C4-2B (cell line): ENCODE results near the gene JUN.

Source experiments
- H3K27ac ChIP-seq: fragments of 450-650 bp; 2 replicates; pipeline ENCODE4 v1.5.1; 2017
- ZFX ChIP-seq: fragments of 450-650 bp; IDR thresholded peaks from 2 replicates; pipeline ENCODE4 v1.6.1; 2017
- TF ChIP-seq, protein P1 (sequence below): fragments of 450-650 bp; conservative IDR thresholded peaks from 2 replicates; pipeline ENCODE4 v1.5.1; 2017; ENCODE audit warnings: mild to moderate bottlenecking

JUN gene

GRCh38 chr1:58746182-58746581 is 37.7 kb downstream of the JUN start:
- no peak overlapping the region for H3K27ac ChIP-seq
- TF ChIP-seq, protein P1, sequence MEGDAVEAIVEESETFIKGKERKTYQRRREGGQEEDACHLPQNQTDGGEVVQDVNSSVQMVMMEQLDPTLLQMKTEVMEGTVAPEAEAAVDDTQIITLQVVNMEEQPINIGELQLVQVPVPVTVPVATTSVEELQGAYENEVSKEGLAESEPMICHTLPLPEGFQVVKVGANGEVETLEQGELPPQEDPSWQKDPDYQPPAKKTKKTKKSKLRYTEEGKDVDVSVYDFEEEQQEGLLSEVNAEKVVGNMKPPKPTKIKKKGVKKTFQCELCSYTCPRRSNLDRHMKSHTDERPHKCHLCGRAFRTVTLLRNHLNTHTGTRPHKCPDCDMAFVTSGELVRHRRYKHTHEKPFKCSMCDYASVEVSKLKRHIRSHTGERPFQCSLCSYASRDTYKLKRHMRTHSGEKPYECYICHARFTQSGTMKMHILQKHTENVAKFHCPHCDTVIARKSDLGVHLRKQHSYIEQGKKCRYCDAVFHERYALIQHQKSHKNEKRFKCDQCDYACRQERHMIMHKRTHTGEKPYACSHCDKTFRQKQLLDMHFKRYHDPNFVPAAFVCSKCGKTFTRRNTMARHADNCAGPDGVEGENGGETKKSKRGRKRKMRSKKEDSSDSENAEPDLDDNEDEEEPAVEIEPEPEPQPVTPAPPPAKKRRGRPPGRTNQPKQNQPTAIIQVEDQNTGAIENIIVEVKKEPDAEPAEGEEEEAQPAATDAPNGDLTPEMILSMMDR: no peak
- TF ChIP-seq ZFX: no peak

GRCh38 chr1:58745666-58746065 is 38.2 kb downstream of the JUN start:
- TF ChIP-seq, protein P1: no peak
- no peak for TF ChIP-seq ZFX
- no peak overlapping the region for H3K27ac ChIP-seq

- no peak for TF ChIP-seq ZFX
- TF ChIP-seq, protein P1: no peak
- no peak overlapping the region for H3K27ac ChIP-seq
These were observed 38.7 kb downstream of the JUN start for GRCh38 chr1:58745117-58745516.

DNA sequence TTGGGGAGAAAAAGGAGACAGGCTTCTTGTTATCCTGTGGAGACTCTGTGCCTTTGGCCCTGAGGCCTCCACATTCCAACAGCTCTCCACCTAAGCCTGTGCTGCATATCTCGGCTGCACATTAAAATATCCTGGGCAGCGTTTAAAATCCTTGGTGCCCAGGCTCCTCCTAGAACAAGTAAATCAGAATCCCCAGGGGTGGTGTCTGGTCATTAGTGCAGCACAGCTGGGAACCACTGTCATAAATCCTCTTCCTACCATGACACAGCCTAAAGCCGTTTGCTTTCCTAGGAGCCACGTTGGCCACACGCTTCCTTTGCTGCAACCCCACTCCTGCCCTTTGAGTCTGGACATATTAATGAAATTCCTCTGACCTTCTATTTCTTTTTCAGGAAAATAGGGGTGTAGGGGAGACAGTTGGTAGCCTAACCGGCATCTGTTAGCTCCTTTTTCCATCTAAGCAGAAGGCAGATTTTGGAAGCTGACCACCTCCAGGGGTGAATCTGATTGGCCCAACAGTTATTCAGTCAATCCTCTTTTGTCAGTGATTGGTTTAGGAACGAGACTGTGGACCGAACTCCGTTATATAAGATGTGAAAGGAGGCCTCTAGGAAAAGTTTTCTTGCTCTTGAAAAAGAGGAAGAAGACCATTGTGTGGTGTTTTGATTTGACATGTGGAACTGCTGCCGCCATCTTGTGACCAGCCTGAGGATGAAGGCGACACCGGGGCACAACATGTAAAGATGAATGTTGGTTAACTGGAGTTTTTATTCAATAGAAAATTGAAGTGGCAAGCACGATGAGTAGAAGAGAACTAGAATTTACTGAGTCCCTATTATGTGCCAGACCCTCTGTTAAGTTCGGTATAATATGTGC is 41.9 kb downstream of the JUN start:
- no peak for TF ChIP-seq ZFX
- TF ChIP-seq, protein P1: no peak
- H3K27ac ChIP-seq: no peak overlapping the region

DNA sequence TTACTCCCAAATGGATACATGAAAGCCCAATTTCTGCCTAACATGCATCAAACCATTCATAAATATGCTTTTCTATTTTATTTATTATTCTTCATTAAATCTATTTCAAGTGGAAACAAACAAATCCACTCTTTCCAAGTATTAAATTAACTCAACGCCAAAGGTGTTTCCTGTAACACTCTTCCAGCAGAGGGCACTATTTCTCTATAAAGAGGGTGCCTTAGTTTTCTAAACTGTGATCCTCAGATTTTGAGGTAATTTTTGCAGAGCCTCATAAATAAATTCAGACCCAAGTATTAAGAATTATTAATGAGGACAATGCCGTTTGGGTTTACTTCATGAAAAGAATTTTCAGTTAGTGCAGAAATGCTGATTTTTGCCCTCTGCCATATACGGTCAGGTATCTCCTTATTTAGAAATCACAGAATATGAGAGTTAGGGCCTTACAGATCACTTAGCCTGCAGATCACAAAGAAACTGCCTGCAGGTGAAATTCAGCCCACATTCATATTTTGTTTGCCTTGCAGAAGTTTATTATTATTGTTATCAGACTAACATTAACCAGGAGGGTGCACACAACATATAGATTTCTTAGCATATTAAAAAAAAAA is 43.9 kb downstream of the JUN start:
- no peak for TF ChIP-seq ZFX
- TF ChIP-seq, protein P1: peak; percentile 85
- H3K27ac ChIP-seq: no peak overlapping the region

DNA sequence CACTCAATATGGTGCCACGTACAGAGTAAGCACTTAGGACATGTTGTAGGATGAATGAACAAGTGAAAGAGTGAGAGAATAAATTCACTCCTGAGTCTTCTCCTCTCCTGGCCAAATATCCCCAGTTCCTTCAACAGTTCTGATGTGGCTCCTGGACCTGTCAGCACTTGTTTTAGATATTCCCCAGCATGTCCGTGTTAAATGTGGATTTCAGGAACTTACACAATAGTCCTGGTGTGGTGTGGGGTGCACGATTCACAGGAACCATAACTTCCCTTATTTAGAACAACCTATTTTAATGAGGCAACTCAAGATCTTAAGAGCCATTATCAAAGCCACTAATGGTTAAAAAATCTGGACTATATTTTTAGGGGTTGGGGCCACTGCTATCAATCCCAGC is 45.0 kb downstream of the JUN start:
- TF ChIP-seq, protein P1: no peak
- TF ChIP-seq ZFX: no peak
- no peak overlapping the region for H3K27ac ChIP-seq

GRCh38 chr1:58735586-58735985 is 48.3 kb downstream of the JUN start:
- no peak overlapping the region for H3K27ac ChIP-seq
- TF ChIP-seq ZFX: no peak
- TF ChIP-seq, protein P1: no peak
